ENCODE measurements around the gene CIDEA. TPM values are rescaled to one million over a fixed set of nuclear protein-coding genes. Genes with fewer than 3 reads are reported as not detected.
A peak's percentile ranks its signal among the peaks of the same experiment; 100 is the strongest.

Gene CIDEA
- total RNA-seq, 1 experiment from 2014 or later, result not detected

GRCh38 chr18:12321333-12321732 lies 67.2 kb downstream of the CIDEA start:
- no peak for TF ChIP-seq CTCF (conservative IDR thresholded peaks at IDR 0.05)
- no peaks in the 10 kb centered on the region; a peak in 1 of 5 replicates for H3K9me3 Mint-ChIP-seq
- Histone ChIP-seq H4K20me1 (ENCODE audit: control insufficient read depth, insufficient read depth, insufficient read length) (no peaks in the 10 kb centered on the region), H4K5ac (ENCODE audit: insufficient read length, low read depth, low read length) (no peak overlapping the region), H3K27me3 (ENCODE audit: insufficient read depth, low read length) (no peaks in the 10 kb centered on the region), H3K23ac (ENCODE audit: insufficient read length, low read depth, low read length) (no peak overlapping the region), H3K18ac (ENCODE audit: insufficient read length, low read depth, low read length) (no peak overlapping the region), H3K56ac (ENCODE audit: insufficient read length, low read depth, low read length) (no peak overlapping the region), H3K27ac (ENCODE audit: insufficient read length, low read depth, low read length) (no peak overlapping the region), H3K4ac (ENCODE audit: low read depth, low read length) (no peak overlapping the region), H3K79me1 (ENCODE audit: insufficient read depth, low read depth, low read length, poor library complexity, severe bottlenecking) (no peaks in the 10 kb centered on the region), H2AFZ (ENCODE audit: low read length) (no peak overlapping the region), H3K23me2 (ENCODE audit: insufficient read length, low read depth, low read length, poor library complexity, severe bottlenecking) (no peaks in the 10 kb centered on the region), H3K9ac (ENCODE audit: extremely low read depth, insufficient read length, low read length) (no peak overlapping the region), H2BK20ac (ENCODE audit: low read depth, low read length, poor library complexity, severe bottlenecking) (no peak overlapping the region), H3T11ph (ENCODE audit: low read length) (no peak overlapping the region), H4K8ac (replicated peaks; ENCODE audit: insufficient read length, low read depth, low read length) (no peak overlapping the region), H3K79me2 (ENCODE audit: insufficient read depth, low read length) (peaks cover 2% of the 10 kb centered on the region; the same call in 1 of the 2 replicates), H2BK12ac (ENCODE audit: insufficient read length, low read depth, low read length) (no peak overlapping the region), H2BK15ac (ENCODE audit: low read depth, low read length) (no peak overlapping the region), H2BK5ac (ENCODE audit: insufficient read length, low read length) (peak overlapping the region; percentile 51), H3K4me2 (ENCODE audit: insufficient read depth, insufficient read length, low read length) (no peak overlapping the region), H2AK5ac (ENCODE audit: insufficient read length, low read length) (no peak overlapping the region), H3K4me1 (ENCODE audit: insufficient read depth, low read length) (no peaks in the 10 kb centered on the region), H4K91ac (ENCODE audit: insufficient read length, low read depth, low read length) (no peak overlapping the region), H2BK120ac (ENCODE audit: low read depth, low read length, poor library complexity, severe bottlenecking) (no peak overlapping the region), H3K14ac (ENCODE audit: insufficient read depth, low read length) (no peak overlapping the region), H3K9me3 (ENCODE audit: control insufficient read depth, low read depth, low read length) (no peaks in the 10 kb centered on the region)
- DNase-seq, result no peak
- WGBS (ENCODE audit: extremely low coverage, insufficient read length, low lambda C conversion rate), result no CpG with 5 or more reads among the region's 4 CpGs
- no peak overlapping the region for H3K4me3 Mint-ChIP-seq
- peaks cover 9 to 14% of the 10 kb centered on the region in 2 experiments; a peak in 3 of 4 replicates for H3K4me1 Mint-ChIP-seq
- H3K36me3 Mint-ChIP-seq (ENCODE audit: insufficient read depth in 1 of 3, low read depth in 3 of 3), result peaks cover 32 to 79% (median 41%) of the 10 kb centered on the region in 3 experiments; a peak in 6 of 7 replicates
- no peaks in the 10 kb centered on the region for H3K27me3 Mint-ChIP-seq (ENCODE audit: low read depth)
- peak overlapping the region in 1 of 3 experiments; percentile 48; a peak in 2 of 7 replicates for H3K27ac Mint-ChIP-seq
